ENCODE data around the gene SHBG. TPM values are rescaled to one million over a fixed set of nuclear protein-coding genes. Genes with fewer than 3 reads are reported as not detected.

The SHBG gene
- polyA plus RNA-seq, 4 donors: 2.3 to 5.1 (median 4.0) TPM

DNA sequence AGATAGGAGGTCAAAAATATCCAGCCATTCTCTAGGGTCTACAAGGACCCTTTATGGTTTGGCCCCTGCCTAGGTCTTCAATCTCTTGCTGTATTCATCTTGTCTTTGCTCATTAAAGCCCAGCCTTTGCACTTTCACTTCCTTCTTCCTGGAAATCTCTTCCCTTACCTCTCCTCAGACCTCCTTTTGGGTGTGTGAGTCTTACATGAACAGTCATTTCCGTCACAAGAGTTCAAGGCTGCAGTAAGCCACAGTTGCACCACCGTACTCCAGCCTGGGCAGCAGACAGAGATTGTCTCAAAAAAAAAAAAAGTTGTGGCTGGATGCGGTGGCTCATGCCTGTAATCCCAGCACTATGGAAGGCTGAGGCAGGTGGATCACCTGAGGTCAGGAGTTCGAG is 14.8 kb downstream of the SHBG start:
- DNase-seq (ENCODE audit: low read depth in 4 of 4, low spot score in 3 of 4): no peak

DNA sequence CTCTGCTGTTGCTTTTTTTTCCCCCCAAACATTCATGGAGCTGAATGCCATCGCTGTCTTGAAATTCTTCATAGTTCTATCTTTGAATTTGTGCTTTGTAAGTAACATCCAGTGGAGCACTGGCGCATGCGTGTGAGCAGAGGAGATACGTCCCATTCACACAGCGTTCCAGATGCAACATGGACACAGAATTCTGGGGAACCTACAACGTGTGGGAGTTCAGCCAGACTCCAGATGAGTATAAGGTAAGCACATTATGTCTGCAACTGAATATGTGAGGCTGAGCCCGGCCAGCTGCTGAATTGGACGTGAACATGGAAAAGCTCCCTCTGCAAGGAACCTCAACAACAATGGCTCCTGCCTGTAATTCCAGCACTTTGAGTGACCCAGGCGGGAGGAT is 16.5 kb downstream of the SHBG start:
- DNase-seq (ENCODE audit: low read depth in 4 of 4, low spot score in 3 of 4): no peak

DNA sequence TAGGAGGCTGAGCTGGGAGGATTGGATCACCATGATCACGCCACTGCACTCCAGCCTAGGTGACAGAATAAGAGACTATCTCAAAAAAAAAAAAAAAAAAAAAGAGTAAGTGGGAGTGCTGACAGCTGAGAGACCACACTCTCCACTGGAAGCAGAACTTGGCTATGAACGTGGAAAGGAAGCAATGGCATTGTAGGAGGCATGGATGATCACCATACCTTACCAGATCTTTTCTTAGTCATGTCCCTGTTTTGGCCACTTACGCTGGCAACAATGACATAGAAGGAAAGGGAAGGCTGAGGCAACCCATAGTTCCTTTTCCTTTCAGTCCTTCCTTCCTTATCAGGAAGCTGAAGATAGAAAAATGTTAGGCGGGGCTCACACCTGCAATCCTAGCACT is 17.1 kb downstream of the SHBG start:
- no peak for DNase-seq (ENCODE audit: low read depth in 4 of 4, low spot score in 3 of 4)

DNA sequence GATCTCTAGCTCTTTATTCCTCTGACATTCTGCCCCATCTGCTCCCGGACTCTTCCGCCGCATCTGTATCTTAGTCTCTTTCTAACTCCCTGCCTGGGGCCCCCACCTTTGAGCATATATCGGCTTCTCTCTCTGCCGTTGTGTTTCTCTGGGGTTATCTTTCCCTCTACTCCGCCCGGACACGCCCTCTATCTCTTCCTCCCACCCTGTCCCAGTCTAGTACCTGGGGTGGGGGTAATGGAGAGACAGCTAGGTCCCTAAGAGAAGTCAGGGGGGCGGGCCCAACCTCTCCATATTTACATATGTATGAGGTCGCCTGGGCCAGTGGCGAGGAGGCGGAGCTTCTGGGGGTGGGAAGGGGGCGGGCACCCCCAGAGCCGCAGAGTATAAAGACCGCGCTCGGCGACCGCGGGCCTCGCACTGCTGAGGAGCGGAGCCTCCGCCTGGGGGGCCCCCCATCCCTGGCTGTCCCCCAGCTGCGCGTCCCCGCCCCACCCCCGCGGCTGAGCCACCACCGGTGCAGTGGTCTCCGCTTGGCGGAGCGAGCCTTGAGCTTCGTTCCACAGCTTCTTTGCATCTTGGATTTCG is 20.7 kb downstream of the SHBG start, which contains the start of gene ATP1B2:
Gene ATP1B2 (plus strand): TSS at position 418 of the 588 bp plus-strand sequence. CDS start 593 bp downstream, outside the sequence.
- peak in 1 of 4 donors; percentile 39 for DNase-seq (ENCODE audit: low read depth in 4 of 4, low spot score in 3 of 4)

DNA sequence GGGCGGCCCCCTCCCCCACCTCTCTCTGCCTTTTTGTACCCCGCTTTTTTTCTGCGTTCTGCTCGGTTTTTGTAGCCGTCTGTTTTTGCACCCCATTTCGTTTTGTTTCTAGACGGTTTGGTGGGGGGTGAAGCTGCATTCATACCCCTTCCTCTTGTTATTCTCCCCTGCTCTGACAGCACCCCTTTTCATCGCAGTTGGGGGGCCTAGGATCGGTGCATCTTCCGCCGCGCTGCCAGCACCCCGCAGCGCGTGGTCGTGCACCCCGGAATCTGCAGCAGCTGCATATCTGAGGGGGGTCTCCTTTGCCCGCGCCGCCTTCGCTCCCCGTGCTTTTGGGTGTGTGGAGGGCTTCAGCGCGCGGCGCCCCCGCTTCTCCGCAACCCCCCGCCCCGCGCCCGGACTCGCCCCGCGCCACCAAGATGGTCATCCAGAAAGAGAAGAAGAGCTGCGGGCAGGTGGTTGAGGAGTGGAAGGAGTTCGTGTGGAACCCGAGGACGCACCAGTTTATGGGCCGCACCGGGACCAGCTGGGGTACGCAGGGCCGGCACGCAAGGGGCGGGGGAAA is 21.2 kb downstream of the SHBG start:
- DNase-seq (ENCODE audit: low read depth in 4 of 4, low spot score in 3 of 4): no peak

DNA sequence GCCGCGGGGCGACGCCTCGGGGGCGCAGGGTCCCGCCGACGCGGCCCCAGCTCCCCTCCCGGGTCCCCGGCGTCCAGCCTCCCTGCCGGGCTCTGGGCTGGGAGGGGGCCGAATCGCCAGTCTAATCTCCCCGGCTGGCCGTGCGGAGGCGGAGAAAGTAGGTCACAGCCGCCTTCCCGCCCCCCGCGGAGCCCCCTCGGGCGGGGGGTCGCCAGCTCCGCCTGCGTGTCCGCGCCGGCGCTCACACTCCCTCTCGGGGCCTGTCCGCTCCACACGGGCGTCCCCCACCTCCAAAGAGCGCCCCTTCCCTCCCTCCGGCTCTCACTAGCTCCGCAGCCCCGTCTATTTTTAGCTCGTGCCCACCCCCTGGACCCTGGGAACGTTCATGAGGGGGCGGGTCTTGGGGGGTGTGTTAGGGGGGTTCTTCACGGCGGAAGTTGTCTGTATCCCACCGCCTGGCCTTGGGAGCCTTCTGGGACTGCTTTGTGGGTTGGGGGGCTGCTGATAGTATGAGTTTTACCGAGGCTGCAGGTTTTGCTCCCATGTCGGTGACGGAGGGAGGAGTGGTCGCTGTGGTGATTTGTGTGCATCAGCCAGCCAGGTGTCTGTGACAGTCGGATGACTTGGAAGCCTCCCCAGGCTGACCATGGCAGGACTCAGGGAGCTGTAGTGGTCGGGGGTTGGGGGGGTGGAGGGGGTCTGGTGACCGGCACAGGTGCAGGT is 21.9 kb downstream of the SHBG start:
- DNase-seq (ENCODE audit: low read depth in 4 of 4, low spot score in 3 of 4): peak in 3 of 4 donors; percentile 52 to 63 (median 59)

DNA sequence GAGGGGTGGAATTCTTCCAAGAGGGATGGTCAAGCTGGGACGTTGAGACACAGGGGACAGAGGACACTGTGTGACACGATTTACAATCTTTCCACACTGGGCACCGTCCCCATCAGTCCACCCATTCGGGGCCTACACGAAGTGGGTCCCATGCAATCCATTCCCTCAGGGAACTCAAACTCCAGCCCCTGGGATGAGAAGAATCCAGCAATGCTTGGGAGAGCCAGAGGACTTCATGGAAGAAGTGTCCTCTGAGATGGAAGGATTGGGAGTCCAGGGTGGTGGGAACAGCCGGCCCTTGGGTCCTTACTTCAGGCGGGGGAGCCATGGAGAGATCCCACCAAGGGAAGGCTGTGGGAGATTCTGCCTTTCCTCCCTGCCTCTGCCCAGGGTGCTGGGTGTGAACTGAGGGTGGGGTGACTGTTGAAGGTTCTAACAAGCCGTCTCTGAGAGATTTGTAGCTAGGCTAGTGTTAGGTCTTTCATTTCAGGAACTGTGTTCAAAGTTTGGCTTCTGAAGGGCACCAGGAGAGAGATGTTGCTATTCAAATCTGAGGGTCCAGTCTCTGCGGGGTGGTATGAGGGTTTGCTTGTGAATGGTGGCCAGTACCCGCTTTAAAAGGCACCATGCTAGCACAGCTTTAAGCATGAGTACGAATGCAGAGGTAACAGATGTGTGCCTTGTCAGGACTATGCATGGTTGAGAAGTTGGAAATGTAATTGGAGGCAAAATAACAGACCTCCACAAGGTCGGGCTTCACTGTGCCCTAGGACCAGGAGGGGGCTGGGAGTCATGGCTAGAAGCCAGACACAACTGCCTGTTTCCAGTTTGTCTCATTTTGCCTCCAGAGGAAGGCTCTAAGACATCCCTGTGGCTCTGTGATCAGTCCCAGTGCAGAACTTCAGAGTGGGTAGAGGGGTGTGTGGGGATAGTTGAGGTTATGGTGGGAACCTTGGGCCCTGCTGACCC is 22.7 kb downstream of the SHBG start:
- DNase-seq (ENCODE audit: low read depth in 4 of 4, low spot score in 3 of 4): no peak

DNA sequence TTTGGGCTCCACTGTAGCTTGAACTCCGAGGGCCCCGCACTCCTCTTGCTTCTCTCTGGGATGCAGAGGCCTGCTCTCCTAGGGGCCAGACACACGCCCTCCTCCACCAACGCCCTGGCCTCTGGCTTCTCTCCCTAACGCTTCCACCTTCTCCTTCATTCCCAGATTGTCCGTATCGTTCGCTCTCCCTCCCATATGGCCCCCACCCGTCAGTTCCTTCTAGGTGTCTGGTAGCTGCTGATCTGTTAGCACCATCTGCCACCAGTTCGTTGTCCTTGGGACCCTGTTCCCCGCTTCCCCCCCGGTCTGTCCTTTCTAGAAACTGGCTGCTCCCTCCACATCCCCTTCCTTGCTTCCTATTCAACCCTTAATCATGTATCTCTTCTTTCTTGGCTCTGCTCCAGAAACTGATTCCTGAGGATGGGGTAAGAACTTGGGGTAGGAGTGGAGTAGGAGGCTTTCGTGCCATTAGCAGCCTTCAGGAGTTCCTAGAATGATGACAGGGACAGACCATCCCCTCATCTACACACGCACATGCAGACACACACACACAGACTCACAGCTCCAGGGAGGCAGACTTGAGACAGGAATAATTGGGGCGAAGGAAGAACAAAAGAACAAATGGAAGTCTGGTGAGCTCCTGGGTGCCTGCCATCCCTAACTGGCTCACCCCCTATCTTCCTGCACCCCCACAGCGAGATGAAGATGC is 25.1 kb downstream of the SHBG start:
- DNase-seq (ENCODE audit: low read depth in 4 of 4, low spot score in 3 of 4): no peak

DNA sequence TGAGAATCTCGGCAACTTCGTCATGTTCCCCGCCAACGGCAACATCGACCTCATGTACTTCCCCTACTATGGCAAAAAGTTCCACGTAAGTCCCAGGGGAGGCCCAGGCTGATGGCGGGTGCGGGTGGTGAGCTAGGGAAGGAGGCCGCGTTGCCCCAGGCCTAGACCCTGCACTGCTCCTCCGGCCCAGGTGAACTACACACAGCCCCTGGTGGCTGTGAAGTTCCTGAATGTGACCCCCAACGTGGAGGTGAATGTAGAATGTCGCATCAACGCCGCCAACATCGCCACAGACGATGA is 25.6 kb downstream of the SHBG start:
- DNase-seq (ENCODE audit: low read depth in 4 of 4, low spot score in 3 of 4): no peak

DNA sequence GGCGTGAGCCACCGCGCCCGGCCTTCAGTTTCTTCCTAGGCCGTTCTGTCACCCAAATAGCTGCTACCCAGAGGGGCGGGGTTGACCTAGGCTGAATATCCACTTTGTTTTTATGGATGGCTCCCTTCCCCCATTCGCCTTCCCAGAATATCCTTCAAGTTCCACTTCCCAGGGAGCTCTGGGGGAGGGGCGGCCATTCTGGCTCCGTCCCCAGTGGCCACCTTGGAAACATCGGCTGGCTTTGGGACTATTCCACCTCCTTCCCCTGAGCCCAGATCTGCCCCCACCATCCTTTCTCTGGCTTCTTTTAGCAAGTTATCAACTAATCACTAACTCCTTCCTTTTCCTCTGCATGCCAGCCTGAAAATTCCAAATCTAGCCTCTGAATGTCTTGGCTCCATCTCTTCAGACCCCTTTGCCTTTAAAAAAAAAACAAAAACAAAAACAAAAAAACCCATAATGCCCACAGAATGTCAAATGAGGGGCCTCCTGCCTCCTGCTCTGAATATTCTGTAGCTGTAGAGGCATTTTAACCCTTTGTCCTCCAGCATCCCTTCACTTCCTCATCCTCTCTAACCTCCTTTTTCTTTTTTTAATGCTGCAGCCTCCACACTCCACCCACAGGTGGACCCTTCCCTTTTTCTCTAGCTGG is 27.1 kb downstream of the SHBG start:
- DNase-seq (ENCODE audit: low read depth in 4 of 4, low spot score in 3 of 4): peak in 3 of 4 donors; percentile 42 to 57 (median 53)

DNA sequence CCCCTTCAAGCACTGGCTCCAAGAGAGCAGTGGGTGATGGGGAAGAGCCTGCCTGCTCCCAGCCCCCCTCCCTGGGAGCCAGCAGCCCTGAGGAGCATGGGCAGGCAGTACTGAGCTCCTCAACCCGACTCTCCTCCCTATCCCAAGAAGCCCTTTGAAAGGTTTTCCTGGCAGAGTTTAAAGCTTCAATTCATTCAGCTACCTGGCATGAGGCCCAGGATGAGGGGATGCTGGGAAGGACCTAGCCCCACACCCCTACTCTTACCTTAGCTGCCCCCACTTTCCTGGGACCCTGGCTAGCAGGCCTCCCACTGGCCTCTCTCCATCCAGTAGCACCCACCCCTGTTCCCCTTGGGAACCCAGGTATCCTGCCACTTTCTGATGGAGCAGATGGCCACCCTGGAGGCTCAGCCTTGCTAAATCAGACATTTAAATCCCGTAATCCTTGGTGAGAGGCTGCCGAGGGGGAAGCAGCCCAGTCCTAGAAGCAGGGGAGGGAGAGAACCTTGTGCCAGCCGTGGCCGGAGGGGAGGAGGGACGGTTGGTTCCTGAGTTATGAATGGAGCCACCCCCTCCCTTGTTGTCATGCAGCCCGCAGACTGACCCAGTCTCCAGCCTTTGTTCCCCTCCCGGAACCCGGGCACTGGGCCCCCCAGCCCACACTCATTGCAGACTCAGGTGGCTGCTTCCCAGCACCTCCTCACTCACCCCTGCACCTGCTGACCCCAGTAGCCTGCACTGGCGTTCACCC is 37.9 kb downstream of the SHBG start:
- DNase-seq (ENCODE audit: low read depth in 4 of 4, low spot score in 3 of 4): no peak

DNA sequence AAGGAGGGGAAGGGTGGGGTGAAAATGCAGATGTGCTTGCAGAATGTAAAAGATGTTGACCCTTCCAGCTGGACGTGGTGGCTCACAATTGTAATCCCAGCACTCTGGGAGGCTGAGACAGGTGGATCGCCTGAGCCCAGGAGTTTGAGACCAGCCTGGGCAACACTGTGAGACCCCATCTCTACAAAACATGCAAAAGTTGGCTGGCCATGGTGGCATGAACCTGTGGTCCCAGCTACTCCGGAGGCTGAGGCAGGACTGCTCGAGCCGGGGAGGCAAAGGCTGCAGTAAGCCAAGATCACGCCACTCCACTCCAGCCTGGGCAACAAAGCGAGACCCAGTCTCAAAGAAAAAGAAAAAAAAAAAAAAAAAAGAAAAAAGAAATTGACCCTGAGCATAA is 38.5 kb downstream of the SHBG start:
- no peak for DNase-seq (ENCODE audit: low read depth in 4 of 4, low spot score in 3 of 4)

DNA sequence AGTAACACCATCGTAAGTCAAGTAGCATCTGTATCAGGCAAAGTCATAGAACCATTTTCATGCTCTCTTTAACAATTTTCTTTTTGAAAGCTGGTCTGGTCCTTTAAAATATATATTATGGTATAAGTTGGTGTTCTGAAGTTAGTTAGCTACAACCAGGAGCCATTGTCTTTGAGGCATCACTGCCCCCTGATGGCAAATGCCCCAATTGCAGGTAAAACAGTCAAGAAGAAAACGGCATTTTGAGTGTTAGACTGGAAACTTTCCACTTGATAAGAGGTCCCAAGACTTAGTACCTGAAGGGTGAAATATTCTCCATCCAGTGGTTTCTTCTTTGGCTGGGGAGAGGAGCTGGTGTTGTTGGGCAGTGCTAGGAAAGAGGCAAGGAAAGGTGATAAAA is 43.3 kb downstream of the SHBG start:
- no peak for DNase-seq (ENCODE audit: low read depth in 4 of 4, low spot score in 3 of 4)

DNA sequence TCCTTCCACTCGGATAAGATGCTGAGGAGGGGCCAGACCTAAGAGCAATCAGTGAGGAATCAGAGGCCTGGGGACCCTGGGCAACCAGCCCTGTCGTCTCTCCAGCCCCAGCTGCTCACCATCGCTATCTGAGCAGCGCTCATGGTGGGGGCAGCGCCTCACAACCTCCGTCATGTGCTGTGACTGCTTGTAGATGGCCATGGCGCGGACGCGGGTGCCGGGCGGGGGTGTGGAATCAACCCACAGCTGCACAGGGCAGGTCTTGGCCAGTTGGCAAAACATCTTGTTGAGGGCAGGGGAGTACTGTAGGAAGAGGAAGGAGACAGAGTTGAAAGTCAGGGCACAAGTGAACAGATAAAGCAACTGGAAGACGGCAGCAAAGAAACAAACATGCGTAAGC is 45.0 kb downstream of the SHBG start:
- no peak for DNase-seq (ENCODE audit: low read depth in 4 of 4, low spot score in 3 of 4)

DNA sequence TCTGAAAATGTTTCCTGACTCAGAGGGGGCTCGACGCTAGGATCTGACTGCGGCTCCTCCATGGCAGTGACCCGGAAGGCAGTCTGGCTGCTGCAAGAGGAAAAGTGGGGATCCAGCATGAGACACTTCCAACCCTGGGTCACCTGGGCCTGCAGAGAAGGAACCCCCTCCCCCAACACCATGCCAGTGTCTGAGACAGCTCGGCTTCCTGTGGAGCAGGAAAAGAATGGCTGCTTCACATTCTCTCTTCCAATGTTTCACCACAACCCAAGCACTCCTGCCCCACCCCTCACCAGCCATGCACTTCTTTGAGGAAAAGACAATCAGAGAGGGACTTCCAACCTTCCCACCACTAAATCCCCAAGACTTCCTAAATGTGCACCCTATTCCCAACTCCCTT is 46.6 kb downstream of the SHBG start:
- DNase-seq (ENCODE audit: low read depth in 4 of 4, low spot score in 3 of 4): no peak

DNA sequence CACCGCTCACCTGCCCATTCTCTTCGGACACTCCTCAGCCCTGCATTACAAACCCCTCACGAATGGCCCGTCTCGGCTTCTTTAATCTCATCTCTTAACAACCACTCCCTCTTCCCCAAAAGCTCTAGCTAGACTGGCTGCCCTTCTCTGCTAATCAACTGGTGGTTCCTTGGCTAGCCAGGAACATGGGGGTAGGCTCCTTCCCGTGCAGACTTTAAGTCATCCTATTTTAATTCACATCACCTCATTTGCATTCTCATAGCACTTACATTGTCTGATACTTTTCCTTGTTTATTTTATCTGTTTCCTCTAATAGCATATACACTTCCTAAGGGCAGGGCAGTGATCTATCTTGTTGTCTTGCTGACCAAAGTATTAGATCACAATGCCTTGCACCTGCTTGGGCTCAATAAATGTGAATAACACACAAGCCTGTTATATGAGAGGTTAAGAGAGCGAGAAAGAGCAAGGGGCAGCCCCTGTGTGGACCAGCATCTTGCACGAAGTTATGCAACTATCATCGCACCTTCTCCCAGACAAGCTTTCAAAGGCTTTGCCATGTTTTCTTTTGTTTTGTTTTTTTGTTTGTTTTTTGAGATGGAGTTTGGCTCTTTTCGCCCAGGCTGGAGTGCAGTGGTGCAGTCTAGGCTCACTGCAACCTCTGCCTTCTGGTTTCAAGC is 47.6 kb downstream of the SHBG start:
- DNase-seq (ENCODE audit: low read depth in 4 of 4, low spot score in 3 of 4): no peak
